HL-60/S4 (cell line): Measurements from ENCODE around the gene TMEM185B.
"Not testable (repeated sequence)": the region's sequence is repeated elsewhere in the genome, so short reads cannot be mapped to it uniquely, and the experiment has no call there.

ENCODE experiments used
- in situ Hi-C: fragments of 300-500 bp; cut with MboI; formaldehyde crosslinking; loops from 2 replicates; pipeline ENCODE4 v1.14.3; 2022; ENCODE audit warnings: low sequenced_read_pairs

The TMEM185B gene

GRCh38 chr2:120251880-120252224 lies 28.7 kb upstream of the TMEM185B start:
- in situ Hi-C loops, result no loop called here

GRCh38 chr2:120251078-120251477 lies 27.9 kb upstream of the TMEM185B start:
- in situ Hi-C loops, result no loop called here

DNA sequence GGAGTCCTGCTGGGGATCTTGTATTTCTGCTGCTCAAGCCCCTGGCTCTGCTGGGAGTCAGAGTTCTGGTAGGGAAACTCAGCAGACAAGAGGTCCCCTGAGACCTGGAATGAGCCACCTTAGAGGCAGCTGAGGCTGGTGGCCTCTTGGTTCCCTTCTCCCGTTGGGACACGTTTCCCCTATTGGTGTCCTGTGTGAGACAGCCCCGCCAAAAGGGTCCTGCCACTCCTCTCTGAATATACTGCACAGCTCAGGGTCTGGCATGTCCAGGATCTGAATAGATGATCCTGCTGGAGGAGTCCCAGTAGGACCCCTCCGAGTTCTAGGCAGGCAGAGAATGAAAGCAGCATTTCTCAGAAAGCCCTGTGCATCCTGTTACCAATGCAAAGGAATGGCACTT lies 27.4 kb upstream of the TMEM185B start:
- in situ Hi-C loops, result no loop called here

DNA sequence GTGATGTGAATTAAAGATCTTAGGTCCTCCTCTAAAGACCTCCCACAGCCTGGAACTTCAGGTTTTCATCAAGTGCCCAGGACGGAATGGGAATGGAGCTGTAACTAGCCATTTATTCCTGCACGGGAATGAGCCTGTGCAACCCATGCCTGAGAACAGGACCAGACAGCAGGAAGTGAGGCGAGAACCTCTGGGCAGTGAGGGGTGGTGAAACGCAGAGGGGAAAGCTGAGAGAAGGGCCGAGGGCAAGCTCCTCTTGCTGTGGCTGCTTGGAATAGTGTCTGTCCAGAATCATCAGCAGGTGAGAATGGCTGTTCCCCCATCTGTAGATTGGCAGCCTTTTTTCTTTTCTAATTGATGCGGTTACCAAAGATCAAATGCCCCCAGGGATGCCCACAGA lies 24.7 kb upstream of the TMEM185B start:
- in situ Hi-C loops, result no loop called here

DNA sequence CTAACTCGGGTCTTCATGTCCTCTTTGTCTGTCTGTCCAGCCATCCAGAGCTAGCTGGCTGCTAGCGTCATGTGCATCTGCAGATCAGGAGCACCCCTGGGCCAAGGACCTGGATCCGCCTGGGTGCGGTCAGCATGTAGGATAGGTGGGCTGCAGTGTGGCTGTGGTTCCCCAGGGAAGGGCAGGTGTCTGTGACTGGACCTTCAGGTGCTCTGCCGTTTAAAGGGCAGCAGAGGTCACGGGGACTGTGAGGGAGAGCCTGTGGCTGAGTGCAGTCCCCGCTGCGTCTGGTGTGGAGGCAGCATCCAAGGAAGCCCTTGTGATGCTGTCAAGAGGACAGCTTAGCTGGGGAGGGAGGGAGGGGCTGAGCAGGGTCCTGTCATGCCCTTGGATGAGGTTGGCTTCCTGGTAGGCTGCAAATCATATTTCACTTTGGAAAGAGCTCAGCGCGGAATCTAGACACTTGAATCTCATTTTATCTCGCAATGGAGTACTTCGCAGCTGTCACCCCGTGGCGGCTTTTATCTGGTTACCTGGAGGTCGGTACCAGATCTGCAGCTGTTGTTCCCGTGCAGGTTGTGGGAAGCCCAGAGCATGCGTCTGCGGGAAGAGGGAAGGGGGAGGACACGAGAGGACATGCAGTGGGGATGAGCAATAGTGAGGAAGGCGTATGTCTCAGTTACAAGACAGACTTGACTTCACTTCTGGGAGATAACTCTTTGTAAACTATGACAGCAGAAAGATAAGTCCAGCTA lies 23.5 kb upstream of the TMEM185B start:
- in situ Hi-C loops, result no loop called here

DNA sequence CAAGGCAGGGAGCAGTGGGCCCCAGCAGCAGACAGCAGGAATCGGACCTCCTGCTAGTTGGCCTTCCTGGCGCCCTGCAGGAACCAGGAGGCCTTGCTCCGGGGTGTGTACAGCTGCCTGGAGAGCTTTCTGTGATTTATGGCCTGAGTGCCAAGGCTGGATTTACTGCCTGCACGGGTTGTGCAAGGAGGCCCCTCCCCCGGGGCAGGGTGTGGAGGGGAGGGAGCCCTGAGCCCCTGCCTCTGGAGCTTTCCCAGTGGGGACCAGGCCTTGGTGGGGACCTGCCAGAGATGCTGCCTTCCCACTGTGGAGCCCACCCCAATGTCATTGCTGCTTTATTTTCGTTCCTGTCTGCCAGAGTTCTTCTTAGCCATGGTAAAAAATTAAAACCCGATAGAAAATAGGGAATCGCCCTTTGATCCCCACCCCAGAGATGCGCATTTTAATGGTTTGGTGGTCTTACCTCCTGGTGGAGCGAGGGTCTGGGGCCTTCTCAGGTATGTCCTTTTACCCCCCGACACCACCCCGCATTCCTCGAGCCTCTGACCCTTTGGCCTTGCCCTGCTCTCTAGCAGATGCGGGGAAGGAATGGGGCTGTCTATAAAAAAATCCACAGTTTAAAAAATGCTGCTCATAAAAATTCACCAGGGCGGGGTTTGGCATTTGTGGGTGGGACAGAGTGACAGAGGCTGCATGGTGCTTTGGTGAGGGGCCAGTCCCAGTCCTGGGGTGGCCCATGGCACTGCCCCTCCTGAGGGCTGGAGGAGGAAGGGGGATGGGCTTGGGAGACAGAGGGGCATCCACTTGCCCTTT lies 22.5 kb upstream of the TMEM185B start:
- in situ Hi-C loops, result no loop called here

GRCh38 chr2:120244656-120245519 lies 21.7 kb upstream of the TMEM185B start:
- in situ Hi-C loops, result no loop called here

GRCh38 chr2:120243875-120244553 lies 20.8 kb upstream of the TMEM185B start:
- in situ Hi-C loops, result no loop called here

DNA sequence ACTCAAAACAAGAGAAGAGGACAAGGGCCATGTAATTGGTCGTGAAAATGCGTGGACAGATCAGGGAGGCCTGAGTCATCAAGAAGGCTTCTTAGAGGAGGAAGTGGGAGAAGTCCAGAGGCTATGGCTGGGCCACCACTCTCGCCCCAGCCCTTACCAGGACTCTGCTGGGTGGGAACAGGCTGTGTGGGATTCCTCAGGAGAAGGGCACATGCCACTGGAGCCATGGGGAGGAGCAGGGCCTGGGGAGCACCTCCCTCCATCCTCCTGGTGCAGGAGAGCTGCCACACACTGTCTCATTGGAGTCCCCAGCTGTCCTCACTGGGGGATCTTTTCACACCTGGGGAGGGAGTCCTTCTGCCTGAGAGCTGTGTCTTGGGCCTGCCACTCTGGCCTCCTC lies 20.0 kb upstream of the TMEM185B start:
- in situ Hi-C loops, result no loop called here

DNA sequence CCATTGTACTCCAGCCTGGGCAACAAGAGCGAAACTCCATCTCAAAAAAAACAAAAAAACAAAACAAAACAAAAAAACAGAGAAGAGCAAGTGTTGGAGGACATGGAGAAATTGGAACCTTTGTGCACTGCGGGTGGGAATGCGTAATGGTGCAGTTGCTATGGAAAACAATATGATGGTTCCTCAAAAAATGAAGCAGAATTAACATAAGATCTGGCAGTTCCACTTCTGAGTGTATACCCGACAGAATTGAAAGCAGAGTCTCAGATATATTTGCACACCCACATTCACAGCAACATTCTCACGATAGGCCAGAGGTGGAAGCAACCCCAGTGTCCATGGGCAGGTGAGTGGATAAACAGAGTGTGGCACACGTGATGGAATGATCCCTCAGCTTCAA lies 18.5 kb upstream of the TMEM185B start:
- in situ Hi-C loops, result no loop called here

- in situ Hi-C loops, result no loop called here
These were observed 17.8 kb upstream of the TMEM185B start for GRCh38 chr2:120240901-120241429.

GRCh38 chr2:120239488-120240287 lies 16.5 kb upstream of the TMEM185B start:
- in situ Hi-C loops, result no loop called here

- in situ Hi-C loops, result no loop called here
These were observed 15.7 kb upstream of the TMEM185B start for GRCh38 chr2:120238728-120239487.

GRCh38 chr2:120237491-120237902 lies 14.3 kb upstream of the TMEM185B start:
- in situ Hi-C loops, result no loop called here

DNA sequence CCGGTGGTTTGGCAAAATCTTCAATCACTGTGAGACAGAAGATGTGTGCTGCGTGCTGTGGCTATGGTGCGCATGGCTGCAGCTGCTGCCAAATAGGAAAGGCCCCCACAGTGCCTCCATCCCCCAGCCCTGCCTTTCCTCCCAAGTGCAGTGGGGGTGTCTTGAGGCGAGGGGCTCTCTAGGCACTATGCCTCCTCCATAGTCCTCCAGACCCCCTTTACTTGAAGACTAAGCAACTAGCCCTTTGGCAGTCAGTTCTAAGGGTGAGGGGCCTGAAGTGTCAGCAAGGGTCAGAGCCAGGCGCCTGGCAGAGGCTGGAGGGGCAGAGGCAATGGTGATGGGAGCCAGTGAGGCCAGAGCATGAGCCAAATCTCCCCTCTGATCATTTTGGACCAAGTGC lies 13.6 kb upstream of the TMEM185B start:
- in situ Hi-C loops, result no loop called here

DNA sequence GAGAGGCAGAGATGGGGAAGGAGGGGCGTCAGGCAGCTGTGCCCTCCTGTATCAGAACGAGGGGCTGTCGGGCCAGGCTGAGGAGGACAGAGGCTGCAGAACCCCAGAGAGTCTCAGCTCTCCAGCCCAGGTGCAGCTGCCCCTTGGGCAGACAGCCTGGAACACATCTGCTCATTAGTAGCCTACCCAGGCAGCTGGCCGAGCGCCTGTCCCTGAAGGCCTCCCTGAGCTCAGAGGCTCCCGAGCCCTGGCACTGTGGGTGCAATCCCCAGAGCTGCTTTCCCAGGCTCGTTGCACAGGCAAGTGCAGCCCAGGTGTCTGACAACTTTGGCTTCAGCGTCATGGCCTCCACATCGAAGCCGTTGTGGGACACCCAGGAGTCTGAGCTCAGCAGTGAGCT lies 13.1 kb upstream of the TMEM185B start:
- in situ Hi-C loops, result no loop called here

- in situ Hi-C loops, result no loop called here
These were observed 12.5 kb upstream of the TMEM185B start for GRCh38 chr2:120235681-120236080.

DNA sequence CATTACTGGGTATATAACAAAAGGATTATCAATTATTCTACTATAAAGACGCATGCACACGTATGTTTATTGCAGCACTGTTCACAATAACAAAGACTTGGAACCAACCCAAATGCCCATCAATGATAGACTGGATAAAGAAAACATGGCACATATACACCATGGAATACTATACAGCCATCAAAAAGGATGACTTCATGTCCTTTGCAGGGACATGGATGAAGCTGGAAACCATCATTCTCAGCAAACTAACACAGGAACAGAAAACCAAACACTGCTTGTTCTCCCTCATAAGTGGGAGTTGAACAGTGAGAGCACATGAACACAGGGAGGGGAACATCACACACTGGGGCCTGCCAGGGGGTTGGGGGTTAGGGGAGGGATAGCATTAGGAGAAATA lies 12.0 kb upstream of the TMEM185B start:
- in situ Hi-C loops, result not testable (repeated sequence)

- in situ Hi-C loops, result no loop called here
These were observed 10.1 kb upstream of the TMEM185B start for GRCh38 chr2:120233292-120233691.
